ENCODE measurements around the gene FANCI. TPM values are rescaled to one million over a fixed set of nuclear protein-coding genes. Genes with fewer than 3 reads are reported as not detected.
A peak's percentile ranks its signal among the peaks of the same experiment; 100 is the strongest.

The FANCI gene
- total RNA-seq = 10 to 100 TPM in 1 of 4 donors, 1 to 10 TPM in 3; 1.0 to 40.4 (median 3.5) TPM

DNA sequence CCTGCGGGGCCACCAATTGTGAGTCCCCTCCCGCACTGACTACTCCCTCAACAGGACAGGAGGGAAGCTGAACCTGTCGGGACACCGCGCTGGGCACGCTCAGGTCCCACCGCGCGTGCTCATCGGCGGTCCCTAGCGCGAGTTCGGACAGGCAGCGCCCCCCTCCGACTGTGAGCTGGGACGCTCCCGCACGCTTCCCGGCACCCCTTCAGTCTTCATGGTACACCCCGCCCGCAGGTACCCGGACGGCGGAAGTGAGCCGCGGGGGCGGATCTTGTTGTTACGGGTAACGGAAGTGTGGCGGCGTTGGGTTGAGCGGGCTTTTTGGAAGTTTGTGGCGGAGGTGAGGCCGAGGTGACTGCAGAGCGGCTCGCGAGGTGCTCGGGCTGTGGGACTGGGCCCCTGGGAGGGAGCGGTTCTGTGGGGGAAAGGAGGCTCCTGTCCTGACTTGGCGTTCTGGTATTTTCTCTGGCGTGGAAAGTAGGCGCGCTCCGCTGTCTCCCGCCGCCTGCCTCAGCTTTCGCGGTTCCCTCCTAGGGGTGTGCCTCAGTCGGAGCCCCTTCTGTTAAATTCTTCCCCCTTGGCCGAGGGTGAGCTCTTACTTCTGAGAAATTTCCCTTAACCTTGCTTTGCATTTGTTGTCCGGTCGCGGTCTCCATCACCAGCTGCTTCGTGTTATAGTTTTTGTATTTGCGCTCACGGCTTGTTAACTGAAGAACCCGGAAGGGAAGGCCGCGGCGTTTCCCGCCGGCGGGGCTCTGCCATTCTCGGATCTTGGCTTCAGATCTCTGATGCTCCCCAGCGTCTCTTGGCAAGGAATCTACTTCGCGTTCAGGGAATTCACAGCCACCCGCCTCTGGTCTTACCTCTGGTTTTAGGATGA, at the start of gene FANCI:
TSS of gene FANCI (plus strand) at position 289 of the 883 bp plus-strand sequence. CDS start 3,669 bp downstream, outside the sequence.
- peak; percentile 94 to 95 for DNase-seq
- H3K4me3 ChIP-seq = peak within 1 kb of the TSS; percentile 46 to 68
- H3K27me3 ChIP-seq = no peaks in the 10 kb centered on the region
- H3K27ac ChIP-seq = peak within 1 kb of the TSS; percentile 72 to 76
- intact Hi-C loops (cut with DNase I; ENCODE audit: low total_unique reads) = no loop called here
- H3K4me1 ChIP-seq = peaks cover 6% of the 10 kb centered on the region in 2 donors
- no peaks in the 10 kb centered on the region for H3K36me3 ChIP-seq
- H3K9me3 ChIP-seq = no peaks in the 10 kb centered on the region
- peak in 1 of 2 donors; percentile 62 for TF ChIP-seq POLR2A (IDR thresholded peaks at IDR 0.05)
- TF ChIP-seq, protein P1, sequence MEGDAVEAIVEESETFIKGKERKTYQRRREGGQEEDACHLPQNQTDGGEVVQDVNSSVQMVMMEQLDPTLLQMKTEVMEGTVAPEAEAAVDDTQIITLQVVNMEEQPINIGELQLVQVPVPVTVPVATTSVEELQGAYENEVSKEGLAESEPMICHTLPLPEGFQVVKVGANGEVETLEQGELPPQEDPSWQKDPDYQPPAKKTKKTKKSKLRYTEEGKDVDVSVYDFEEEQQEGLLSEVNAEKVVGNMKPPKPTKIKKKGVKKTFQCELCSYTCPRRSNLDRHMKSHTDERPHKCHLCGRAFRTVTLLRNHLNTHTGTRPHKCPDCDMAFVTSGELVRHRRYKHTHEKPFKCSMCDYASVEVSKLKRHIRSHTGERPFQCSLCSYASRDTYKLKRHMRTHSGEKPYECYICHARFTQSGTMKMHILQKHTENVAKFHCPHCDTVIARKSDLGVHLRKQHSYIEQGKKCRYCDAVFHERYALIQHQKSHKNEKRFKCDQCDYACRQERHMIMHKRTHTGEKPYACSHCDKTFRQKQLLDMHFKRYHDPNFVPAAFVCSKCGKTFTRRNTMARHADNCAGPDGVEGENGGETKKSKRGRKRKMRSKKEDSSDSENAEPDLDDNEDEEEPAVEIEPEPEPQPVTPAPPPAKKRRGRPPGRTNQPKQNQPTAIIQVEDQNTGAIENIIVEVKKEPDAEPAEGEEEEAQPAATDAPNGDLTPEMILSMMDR (IDR thresholded peaks at IDR 0.05) = peak; percentile 48 to 71 (median 62)

DNA sequence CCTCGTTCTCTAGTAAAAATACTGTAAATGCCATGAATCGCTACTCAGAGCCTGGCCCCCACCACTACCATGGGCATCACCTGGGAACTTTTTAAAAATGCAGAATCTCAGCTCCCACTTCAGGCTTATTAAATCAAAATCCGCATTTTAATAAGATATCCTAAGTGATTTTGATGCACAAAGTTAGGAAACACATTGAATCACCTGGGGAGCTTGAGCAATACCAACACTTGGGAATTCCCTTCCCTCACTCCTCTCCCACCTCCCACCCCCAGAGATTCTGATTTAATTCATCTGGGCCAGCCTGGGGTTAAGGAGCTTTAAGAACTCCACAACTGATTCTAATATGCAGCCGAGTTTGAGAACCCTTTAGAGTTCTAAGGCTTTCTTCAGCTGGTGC, 49.2 kb upstream of the FANCI start:
- Histone ChIP-seq H3K36me3 (no peaks in the 10 kb centered on the region), H3K9me3 (no peaks in the 10 kb centered on the region), H3K4me1 (no peaks in the 10 kb centered on the region), H3K27me3 (no peaks in the 10 kb centered on the region), H3K27ac (no peak overlapping the region), H3K4me3 (no peak overlapping the region)
- DNase-seq = no peak
- TF ChIP-seq, protein P1 (IDR thresholded peaks at IDR 0.05) = no peak
- no peak for TF ChIP-seq POLR2A (IDR thresholded peaks at IDR 0.05)
- intact Hi-C loops (cut with DNase I; ENCODE audit: low total_unique reads) = no loop called here

DNA sequence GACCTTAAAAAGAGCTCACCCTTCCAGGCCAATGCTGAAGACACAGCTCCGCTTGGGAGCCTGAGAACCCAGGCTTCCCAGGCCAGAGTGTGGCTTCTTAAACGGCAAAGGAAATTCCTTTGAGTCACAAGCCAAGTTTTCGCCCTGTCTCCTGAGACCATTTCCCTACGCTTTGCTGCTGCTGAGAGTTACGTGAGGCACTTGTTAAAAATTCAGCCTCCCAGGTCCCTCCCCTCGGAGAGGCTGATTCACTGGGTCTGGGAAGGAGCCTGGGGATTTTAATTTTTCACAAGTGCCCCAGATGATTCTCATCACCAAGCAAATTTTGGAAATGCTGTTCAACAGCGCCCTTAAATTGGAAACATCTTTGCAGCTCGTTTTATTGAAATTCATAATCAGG, 47.9 kb upstream of the FANCI start:
- intact Hi-C loops (cut with DNase I; ENCODE audit: low total_unique reads) = no loop called here
- TF ChIP-seq POLR2A (IDR thresholded peaks at IDR 0.05) = no peak
- TF ChIP-seq, protein P1 (IDR thresholded peaks at IDR 0.05) = no peak
- Histone ChIP-seq H3K27ac (no peak overlapping the region), H3K27me3 (no peaks in the 10 kb centered on the region), H3K36me3 (no peaks in the 10 kb centered on the region), H3K4me1 (no peaks in the 10 kb centered on the region), H3K4me3 (no peak overlapping the region), H3K9me3 (no peaks in the 10 kb centered on the region)
- DNase-seq = no peak

DNA sequence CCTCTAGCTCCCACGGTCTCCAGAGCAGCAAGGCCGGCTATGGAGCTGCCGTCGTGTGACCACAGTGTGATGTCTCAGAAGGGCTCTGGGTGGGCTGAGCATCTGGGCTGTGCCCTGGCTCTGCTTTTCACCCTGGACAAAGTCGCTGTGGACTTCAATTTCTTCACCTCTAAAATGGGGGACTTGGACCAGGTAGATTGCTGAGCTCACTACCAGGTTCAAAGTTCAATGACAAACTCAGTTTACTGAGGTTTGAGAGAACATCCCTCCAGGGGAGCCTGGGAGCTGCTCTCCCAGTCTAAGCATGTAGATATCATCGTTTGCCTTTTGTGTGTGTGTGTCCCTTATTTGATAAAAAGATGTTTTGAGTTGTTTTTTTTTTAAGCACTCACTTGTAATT, 47.5 kb upstream of the FANCI start:
- no peaks in the 10 kb centered on the region for H3K27me3 ChIP-seq
- H3K9me3 ChIP-seq = no peaks in the 10 kb centered on the region
- TF ChIP-seq, protein P1 (IDR thresholded peaks at IDR 0.05) = no peak
- TF ChIP-seq POLR2A (IDR thresholded peaks at IDR 0.05) = no peak
- intact Hi-C loops (cut with DNase I; ENCODE audit: low total_unique reads) = no loop called here
- H3K27ac ChIP-seq = no peak overlapping the region
- H3K36me3 ChIP-seq = no peaks in the 10 kb centered on the region
- no peak overlapping the region for H3K4me3 ChIP-seq
- DNase-seq = no peak
- H3K4me1 ChIP-seq = no peaks in the 10 kb centered on the region

DNA sequence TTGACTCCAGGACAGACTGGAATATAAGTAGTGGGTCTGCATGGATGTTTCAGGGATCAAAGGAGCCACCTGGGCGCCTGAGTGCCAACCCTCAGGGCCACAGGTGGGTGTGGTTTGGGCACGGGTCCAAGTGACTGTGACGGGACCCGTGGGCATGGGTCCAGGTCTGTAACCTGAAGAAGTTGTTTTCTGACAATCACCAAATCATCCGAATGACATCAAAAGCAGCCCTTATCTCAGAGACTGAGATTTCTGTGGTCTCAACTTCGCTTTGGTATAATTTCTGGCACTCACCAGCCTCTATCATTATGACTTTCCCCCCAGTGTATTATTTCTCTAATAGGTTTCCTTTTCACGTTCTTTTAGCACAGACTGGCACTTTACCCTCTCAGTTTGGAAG, 46.8 kb upstream of the FANCI start:
- Histone ChIP-seq H3K27ac (no peak overlapping the region), H3K4me3 (no peak overlapping the region), H3K4me1 (no peaks in the 10 kb centered on the region), H3K9me3 (no peaks in the 10 kb centered on the region), H3K36me3 (no peaks in the 10 kb centered on the region), H3K27me3 (no peaks in the 10 kb centered on the region)
- DNase-seq = no peak
- TF ChIP-seq POLR2A (IDR thresholded peaks at IDR 0.05) = no peak
- TF ChIP-seq, protein P1 (IDR thresholded peaks at IDR 0.05) = no peak
- intact Hi-C loops (cut with DNase I; ENCODE audit: low total_unique reads) = no loop called here

All from uterus (tissue), 4 donors.